PC-3 (cell line): ENCODE data around the gene PPP1R13B.

ENCODE experiments used
- CTCF ChIP-seq: fragments of 300-600 bp; sonication (generic); conservative IDR thresholded peaks from 2 replicates; pipeline ENCODE4 v1.5.1; 2017; ENCODE audit warnings: antibody characterized with exemption, low read depth, mild to moderate bottlenecking, low read length
- EZH2 ChIP-seq: fragments of 300-600 bp; sonication (generic); IDR thresholded peaks from one replicate; pipeline ENCODE4 v1.6.1; 2017; ENCODE audit warnings: antibody characterized with exemption, mild to moderate bottlenecking, low read length; ENCODE audit not compliant: unreplicated experiment
- EZH2phosphoT487 ChIP-seq: fragments of 300-600 bp; sonication (generic); IDR thresholded peaks from 2 replicates; pipeline ENCODE4 v1.6.1; 2018; ENCODE audit warnings: mild to moderate bottlenecking, antibody characterized with exemption, low read length, borderline replicate concordance

- TF ChIP-seq CTCF: no peak; the same call in 1 of the 2 replicates
- no peak for TF ChIP-seq EZH2phosphoT487
- TF ChIP-seq EZH2: no peak
Measured at GRCh38 chr14:103730490-103731035, 116.8 kb downstream of the PPP1R13B start.
